GM23338 (cell line): ENCODE data around the gene TDG. TPM values are rescaled to one million over a fixed set of nuclear protein-coding genes. Genes with fewer than 3 reads are reported as not detected.

Experiments used
- ATAC-seq: fragments of 200-7000 bp; cut with Tn5 transposase; 3 replicates; pipeline ENCODE4 v1.9.1; 2020
- DNase-seq: peaks from one replicate; pipeline ENCODE4 v3.0.0-alpha.2; 2015; ENCODE audit warnings: low spot score
- H2AFZ ChIP-seq: fragments of 200-600 bp; sonication (generic); 2 replicates; pipeline ENCODE4 v1.8.0; 2016; ENCODE audit warnings: antibody characterized with exemption, mild to moderate bottlenecking, moderate library complexity
- H3F3A ChIP-seq: fragments of 200-600 bp; sonication (generic); replicated peaks from 2 replicates; pipeline ENCODE4 v1.8.0; 2017; ENCODE audit warnings: antibody characterized with exemption, mixed run types, low read depth
- H3K27ac ChIP-seq: fragments of 200-600 bp; sonication (generic); 2 replicates; pipeline ENCODE4 v1.6.1; 2016; ENCODE audit warnings: low read depth
- H3K27me3 ChIP-seq: fragments of 200-600 bp; sonication (generic); 2 replicates; pipeline ENCODE4 v1.8.0; 2016; ENCODE audit warnings: mild to moderate bottlenecking, mixed run types, moderate library complexity; ENCODE audit not compliant: insufficient read depth
- H3K36me3 ChIP-seq: fragments of 200-600 bp; sonication (generic); 2 replicates; pipeline ENCODE4 v1.8.0; 2016; ENCODE audit warnings: mild to moderate bottlenecking; ENCODE audit not compliant: insufficient read depth
- H3K4me1 ChIP-seq: fragments of 200-600 bp; sonication (generic); 2 replicates; pipeline ENCODE4 v1.8.0; 2016; ENCODE audit warnings: mild to moderate bottlenecking, moderate library complexity; ENCODE audit not compliant: insufficient read depth
- H3K4me2 ChIP-seq: fragments of 200-600 bp; sonication (generic); 2 replicates; pipeline ENCODE4 v1.7.1; 2017; ENCODE audit warnings: mixed run types
- H3K4me3 ChIP-seq: fragments of 200-600 bp; sonication (generic); 2 replicates; pipeline ENCODE4 v1.6.1; 2016; ENCODE audit warnings: mixed run types
- H3K79me2 ChIP-seq: fragments of 200-600 bp; sonication (generic); replicated peaks from 2 replicates; pipeline ENCODE4 v1.8.0; 2017; ENCODE audit warnings: mild to moderate bottlenecking; ENCODE audit not compliant: insufficient read depth
- H3K9me2 ChIP-seq: fragments of 200-600 bp; sonication (generic); 2 replicates; pipeline ENCODE4 v1.8.0; 2017; ENCODE audit not compliant: insufficient read depth
- H4K20me1 ChIP-seq: fragments of 200-600 bp; sonication (generic); replicated peaks from 2 replicates; pipeline ENCODE4 v1.8.0; 2017; ENCODE audit warnings: mild to moderate bottlenecking; ENCODE audit not compliant: insufficient read depth
- H3K27ac Mint-ChIP-seq: 2 replicates; pipeline ENCODE4 v1.8.0; 2020; ENCODE audit warnings: inconsistent platforms, mild to moderate bottlenecking, moderate library complexity, mixed read lengths
- H3K27me3 Mint-ChIP-seq: 3 replicates; pipeline ENCODE4 v1.8.0; 2022; ENCODE audit warnings: low read depth, mild to moderate bottlenecking, moderate library complexity, mixed read lengths, inconsistent platforms; ENCODE audit not compliant: insufficient read depth, poor library complexity
- H3K36me3 Mint-ChIP-seq: 3 replicates; pipeline ENCODE4 v1.8.0; 2021; ENCODE audit warnings: low read depth, mild to moderate bottlenecking, inconsistent platforms, moderate library complexity, mixed read lengths
- H3K4me1 Mint-ChIP-seq: 3 replicates; pipeline ENCODE4 v1.8.0; 2020; ENCODE audit warnings: mild to moderate bottlenecking, inconsistent platforms, mixed read lengths
- H3K4me3 Mint-ChIP-seq: 3 replicates; pipeline ENCODE4 v1.8.0; 2021; ENCODE audit warnings: moderate library complexity, mild to moderate bottlenecking, inconsistent platforms, mixed read lengths
- H3K9me3 Mint-ChIP-seq: 3 replicates; pipeline ENCODE4 v1.8.0; 2020; ENCODE audit warnings: moderate library complexity, mild to moderate bottlenecking, inconsistent platforms, mixed read lengths
- EZH2phosphoT487 ChIP-seq: fragments of 200-600 bp; sonication (generic); IDR thresholded peaks from one replicate; pipeline ENCODE4 v1.8.1; 2018; ENCODE audit warnings: antibody characterized with exemption; ENCODE audit not compliant: unreplicated experiment
- JUNB ChIP-seq: IDR thresholded peaks from one replicate; pipeline ENCODE4 v1.6.1; 2016; ENCODE audit warnings: antibody characterized with exemption; ENCODE audit not compliant: unreplicated experiment
- NANOG ChIP-seq: IDR thresholded peaks from 2 replicates; pipeline ENCODE4 v1.6.1; 2016; ENCODE audit warnings: antibody characterized with exemption, borderline replicate concordance
- POLR2AphosphoS5 ChIP-seq: IDR thresholded peaks from 2 replicates; pipeline ENCODE4 v1.6.1; 2016; ENCODE audit warnings: antibody characterized with exemption, low read depth
- STAT1 ChIP-seq: IDR thresholded peaks from one replicate; pipeline ENCODE4 v1.6.1; 2016; ENCODE audit warnings: antibody characterized with exemption; ENCODE audit not compliant: unreplicated experiment
- polyA plus RNA-seq: library from polyadenylated mRNA; unstranded; fragments of >200 nt; fragmentation: Nextera tagmentation; extraction: Ambion mirVana; gene quantifications from 2 replicates; pipeline ENCODE4 v1.2.1, GENCODE V29; 2016
- total RNA-seq: library from RNA; depleted of rRNA; stranded (reverse); fragments of >200 nt; shearing (Covaris generic); gene quantifications from 2 replicates; pipeline ENCODE4 v1.2.3, GENCODE V29; 2014
- TF ChIP-seq, protein P1 (sequence below): IDR thresholded peaks from one replicate; pipeline ENCODE4 v1.6.1; 2018; ENCODE audit warnings: antibody characterized with exemption; ENCODE audit not compliant: unreplicated experiment

The TDG gene
- total and polyA plus RNA-seq, 2 experiments from 2014 or later: 57.0 to 66.2 TPM

DNA sequence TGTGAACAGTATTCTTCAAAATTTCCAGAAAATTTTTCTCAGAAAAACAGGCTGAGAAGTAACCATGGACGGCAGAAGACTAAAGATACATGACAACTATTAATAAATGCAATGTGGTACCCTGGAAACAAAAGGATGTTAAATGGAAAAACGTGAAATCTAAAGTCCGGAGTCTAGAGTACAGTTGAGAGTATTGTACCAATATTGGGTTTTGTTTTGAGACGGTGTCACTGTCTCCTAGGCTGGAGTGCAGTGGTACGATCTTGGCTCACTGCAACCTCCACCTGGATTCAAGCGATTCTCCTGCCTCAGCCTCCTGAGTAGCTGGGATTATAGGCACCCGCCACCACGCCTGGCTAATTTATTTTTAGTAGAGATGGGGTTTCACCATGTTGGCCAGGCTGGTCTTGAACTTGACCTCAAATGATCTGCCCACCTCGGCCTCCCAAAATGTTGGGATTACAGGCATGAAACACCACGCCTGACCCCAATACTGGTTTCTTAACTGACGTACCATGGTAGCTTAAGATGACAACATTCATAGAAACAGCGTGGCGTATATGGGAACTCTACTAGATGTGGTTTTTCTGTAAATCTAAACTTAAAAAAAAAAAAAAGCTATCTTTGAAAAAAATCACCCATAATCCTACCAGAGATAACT lies 16.8 kb upstream of the TDG start:
- ATAC-seq: no peak
- no peak overlapping the region for H3K4me3 ChIP-seq
- H3K27ac ChIP-seq: no peak overlapping the region; the same call in 1 of the 2 replicates
- peaks cover 55% of the 10 kb centered on the region for H3F3A ChIP-seq
- Mint-ChIP-seq H3K27ac (no peak overlapping the region), H3K36me3 (peaks cover 92% of the 10 kb centered on the region), H3K4me3 (no peak overlapping the region), H3K9me3 (no peaks in the 10 kb centered on the region), H3K27me3 (no peaks in the 10 kb centered on the region), H3K4me1 (no peaks in the 10 kb centered on the region)
- no peaks in the 10 kb centered on the region for H3K9me2 ChIP-seq
- no peaks in the 10 kb centered on the region for H3K27me3 ChIP-seq
- peaks cover 19% of the 10 kb centered on the region for H3K79me2 ChIP-seq
- no peak overlapping the region for H2AFZ ChIP-seq
- no peak overlapping the region for H3K4me2 ChIP-seq
- H3K36me3 ChIP-seq: peaks cover 88% of the 10 kb centered on the region
- DNase-seq: no peak
- no peaks in the 10 kb centered on the region for H3K4me1 ChIP-seq
- TF ChIP-seq, protein P1, sequence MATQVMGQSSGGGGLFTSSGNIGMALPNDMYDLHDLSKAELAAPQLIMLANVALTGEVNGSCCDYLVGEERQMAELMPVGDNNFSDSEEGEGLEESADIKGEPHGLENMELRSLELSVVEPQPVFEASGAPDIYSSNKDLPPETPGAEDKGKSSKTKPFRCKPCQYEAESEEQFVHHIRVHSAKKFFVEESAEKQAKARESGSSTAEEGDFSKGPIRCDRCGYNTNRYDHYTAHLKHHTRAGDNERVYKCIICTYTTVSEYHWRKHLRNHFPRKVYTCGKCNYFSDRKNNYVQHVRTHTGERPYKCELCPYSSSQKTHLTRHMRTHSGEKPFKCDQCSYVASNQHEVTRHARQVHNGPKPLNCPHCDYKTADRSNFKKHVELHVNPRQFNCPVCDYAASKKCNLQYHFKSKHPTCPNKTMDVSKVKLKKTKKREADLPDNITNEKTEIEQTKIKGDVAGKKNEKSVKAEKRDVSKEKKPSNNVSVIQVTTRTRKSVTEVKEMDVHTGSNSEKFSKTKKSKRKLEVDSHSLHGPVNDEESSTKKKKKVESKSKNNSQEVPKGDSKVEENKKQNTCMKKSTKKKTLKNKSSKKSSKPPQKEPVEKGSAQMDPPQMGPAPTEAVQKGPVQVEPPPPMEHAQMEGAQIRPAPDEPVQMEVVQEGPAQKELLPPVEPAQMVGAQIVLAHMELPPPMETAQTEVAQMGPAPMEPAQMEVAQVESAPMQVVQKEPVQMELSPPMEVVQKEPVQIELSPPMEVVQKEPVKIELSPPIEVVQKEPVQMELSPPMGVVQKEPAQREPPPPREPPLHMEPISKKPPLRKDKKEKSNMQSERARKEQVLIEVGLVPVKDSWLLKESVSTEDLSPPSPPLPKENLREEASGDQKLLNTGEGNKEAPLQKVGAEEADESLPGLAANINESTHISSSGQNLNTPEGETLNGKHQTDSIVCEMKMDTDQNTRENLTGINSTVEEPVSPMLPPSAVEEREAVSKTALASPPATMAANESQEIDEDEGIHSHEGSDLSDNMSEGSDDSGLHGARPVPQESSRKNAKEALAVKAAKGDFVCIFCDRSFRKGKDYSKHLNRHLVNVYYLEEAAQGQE: no peak
- TF ChIP-seq POLR2AphosphoS5: 0 out of 2 replicates have a peak, but pooled peaks have one; percentile 10
- peaks cover 44% of the 10 kb centered on the region for H4K20me1 ChIP-seq

DNA sequence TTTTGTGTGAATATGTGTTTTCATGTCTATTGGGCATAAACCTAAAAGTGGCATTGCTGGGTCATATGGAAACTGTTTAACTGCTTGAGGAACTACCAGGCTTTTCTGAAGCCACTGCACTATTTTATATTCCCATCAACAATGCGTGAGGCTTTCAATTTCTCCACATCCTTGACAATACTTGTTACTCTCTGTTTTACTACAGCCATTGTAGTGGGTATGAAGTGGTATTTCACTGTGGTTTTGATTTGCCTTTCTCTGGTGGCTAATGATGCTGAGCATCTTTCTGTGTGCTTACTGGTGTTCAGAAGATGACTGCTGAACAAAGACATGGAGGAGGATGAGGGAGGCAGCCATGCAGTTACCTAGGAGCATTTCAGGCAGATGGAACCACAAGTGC lies 13.2 kb upstream of the TDG start:
- TF ChIP-seq POLR2AphosphoS5 (no peak), JUNB (no peak), EZH2phosphoT487 (no peak), NANOG (no peak), STAT1 (no peak)
- no peak overlapping the region for H2AFZ ChIP-seq
- H3K27ac Mint-ChIP-seq: no peak overlapping the region
- peaks cover 11% of the 10 kb centered on the region for H3K27me3 Mint-ChIP-seq
- peaks cover 12% of the 10 kb centered on the region for H3K4me1 Mint-ChIP-seq
- no peak overlapping the region for H3K4me3 Mint-ChIP-seq
- H3K79me2 ChIP-seq: peaks cover 47% of the 10 kb centered on the region
- no peak overlapping the region for H3K4me3 ChIP-seq
- ATAC-seq (no peak), DNase-seq (no peak)
- peaks cover 9% of the 10 kb centered on the region for H3K4me1 ChIP-seq
- peaks cover 26% of the 10 kb centered on the region; the same call in 1 of the 2 replicates for H3F3A ChIP-seq
- no peaks in the 10 kb centered on the region for H3K9me3 Mint-ChIP-seq
- H3K36me3 ChIP-seq: peaks cover 52% of the 10 kb centered on the region
- no peak overlapping the region for H3K4me2 ChIP-seq
- no peaks in the 10 kb centered on the region for H3K27me3 ChIP-seq
- no peak overlapping the region for H3K27ac ChIP-seq
- peaks cover 23% of the 10 kb centered on the region for H4K20me1 ChIP-seq
- H3K36me3 Mint-ChIP-seq: peaks cover 61% of the 10 kb centered on the region
- H3K9me2 ChIP-seq: no peaks in the 10 kb centered on the region
